ENCODE measurements around the gene SLC7A8. TPM values are rescaled to one million over a fixed set of nuclear protein-coding genes. Genes with fewer than 3 reads are reported as not detected.

SLC7A8 gene
- polyA plus RNA-seq, 1 donor (not counting 4 experiments of a cell fraction or from before 2014, with no cell fraction given), result 29.1 TPM

DNA sequence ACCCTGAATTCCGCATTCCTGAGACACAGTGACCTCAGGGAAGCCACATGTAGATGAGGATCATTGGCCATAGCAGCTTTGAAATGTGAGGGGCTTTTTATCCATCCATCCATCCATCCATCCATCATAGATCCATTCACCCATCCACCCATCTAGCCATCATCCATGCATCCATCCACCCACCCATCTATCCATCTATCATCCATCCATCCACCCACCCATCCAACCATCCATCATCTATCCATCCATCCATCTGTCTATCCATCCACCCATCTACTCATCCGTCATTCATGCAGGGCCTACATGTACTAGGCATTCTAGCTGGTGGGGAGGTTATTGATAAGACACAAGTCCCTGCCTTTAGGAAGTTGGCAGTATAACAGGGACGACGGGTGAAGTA is 36.5 kb downstream of the SLC7A8 start:
- no peaks in the 10 kb centered on the region for H3K9me3 ChIP-seq (ENCODE audit: control insufficient read depth, low read depth, low read length)
- no peak overlapping the region for H3K27ac ChIP-seq (ENCODE audit: control insufficient read depth, insufficient read depth, low read length)
- H3K9ac ChIP-seq (ENCODE audit: control insufficient read depth, extremely low read depth, insufficient read depth, low read length), result no peak overlapping the region
- dilution Hi-C loops (cut with MboI; ENCODE audit: extremely low pct_ligation_motif_present, low sequenced_read_pairs), result no loop called here
- H2AFZ ChIP-seq (ENCODE audit: control insufficient read depth, low read length), result no peak overlapping the region
- no peaks in the 10 kb centered on the region for H4K20me1 ChIP-seq (ENCODE audit: control insufficient read depth, extremely low read depth, insufficient read depth, low read length)
- H3K4me1 ChIP-seq (ENCODE audit: control insufficient read depth, extremely low read depth, insufficient read depth, low read length), result peaks cover 13% of the 10 kb centered on the region
- H3K4me3 ChIP-seq (ENCODE audit: control insufficient read depth in 2 of 3, extremely low read depth in 1 of 3, insufficient read depth in 2 of 3, low read depth in 1 of 3, low read length in 3 of 3), result no peak overlapping the region
- H3K9me1 ChIP-seq (ENCODE audit: control insufficient read depth, extremely low read depth, insufficient read depth, low read length), result no peaks in the 10 kb centered on the region
- H3K27me3 ChIP-seq (ENCODE audit: control insufficient read depth, extremely low read depth, insufficient read depth, low read length), result no peaks in the 10 kb centered on the region
- TF ChIP-seq, protein P1, sequence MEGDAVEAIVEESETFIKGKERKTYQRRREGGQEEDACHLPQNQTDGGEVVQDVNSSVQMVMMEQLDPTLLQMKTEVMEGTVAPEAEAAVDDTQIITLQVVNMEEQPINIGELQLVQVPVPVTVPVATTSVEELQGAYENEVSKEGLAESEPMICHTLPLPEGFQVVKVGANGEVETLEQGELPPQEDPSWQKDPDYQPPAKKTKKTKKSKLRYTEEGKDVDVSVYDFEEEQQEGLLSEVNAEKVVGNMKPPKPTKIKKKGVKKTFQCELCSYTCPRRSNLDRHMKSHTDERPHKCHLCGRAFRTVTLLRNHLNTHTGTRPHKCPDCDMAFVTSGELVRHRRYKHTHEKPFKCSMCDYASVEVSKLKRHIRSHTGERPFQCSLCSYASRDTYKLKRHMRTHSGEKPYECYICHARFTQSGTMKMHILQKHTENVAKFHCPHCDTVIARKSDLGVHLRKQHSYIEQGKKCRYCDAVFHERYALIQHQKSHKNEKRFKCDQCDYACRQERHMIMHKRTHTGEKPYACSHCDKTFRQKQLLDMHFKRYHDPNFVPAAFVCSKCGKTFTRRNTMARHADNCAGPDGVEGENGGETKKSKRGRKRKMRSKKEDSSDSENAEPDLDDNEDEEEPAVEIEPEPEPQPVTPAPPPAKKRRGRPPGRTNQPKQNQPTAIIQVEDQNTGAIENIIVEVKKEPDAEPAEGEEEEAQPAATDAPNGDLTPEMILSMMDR (optimal IDR thresholded peaks at IDR 0.05 in 1 of 3, IDR thresholded peaks at IDR 0.05 in 1 of 3, conservative IDR thresholded peaks at IDR 0.05 in 1 of 3; ENCODE audit: extremely low read depth in 1 of 3, insufficient read depth in 2 of 3, low read length in 3 of 3), result no peak
- no peak for TF ChIP-seq EZH2 (IDR thresholded peaks at IDR 0.05; ENCODE audit: low read length)
- FAIRE-seq (no peak), DNase-seq (ENCODE audit: low read depth, low spot score) (no peak)
- H3K36me3 ChIP-seq (ENCODE audit: control insufficient read depth in 2 of 2, extremely low read depth in 1 of 2, insufficient read depth in 2 of 2, low read length in 2 of 2), result peaks cover 4 to 8% of the 10 kb centered on the region in 2 experiments
- no peaks in the 10 kb centered on the region for H3K79me2 ChIP-seq (ENCODE audit: control insufficient read depth, insufficient read depth, low read length)
- no peak overlapping the region for H3K4me2 ChIP-seq (ENCODE audit: control insufficient read depth, extremely low read depth, insufficient read depth, low read depth, low read length)

DNA sequence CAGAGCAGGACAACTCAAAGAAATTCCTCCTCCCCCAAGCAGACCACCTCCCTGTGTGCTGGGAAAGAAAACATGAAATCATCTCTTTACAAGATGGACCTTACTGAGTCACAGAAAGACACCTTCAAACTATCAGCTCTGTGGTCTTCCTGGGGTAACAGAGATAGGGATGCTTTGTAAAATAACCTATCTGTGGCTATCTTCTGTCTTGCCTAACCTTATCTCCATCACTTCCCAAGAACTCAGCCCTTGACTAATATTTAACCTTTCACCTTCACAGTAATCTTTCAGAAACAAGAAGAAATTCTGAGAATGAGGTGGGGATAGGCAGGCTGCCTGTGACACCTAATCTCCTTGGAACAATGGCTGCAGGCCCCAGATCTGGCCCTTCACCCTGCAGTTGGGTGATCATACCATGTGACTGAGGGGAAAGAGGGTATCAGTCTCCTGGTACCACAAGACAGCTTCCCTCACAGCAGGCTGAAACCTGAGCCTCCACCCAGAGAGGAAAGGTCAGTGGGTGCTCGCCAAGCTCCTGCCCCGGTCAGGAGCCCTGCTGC is 37.0 kb downstream of the SLC7A8 start:
- H3K36me3 ChIP-seq (ENCODE audit: control insufficient read depth in 2 of 2, extremely low read depth in 1 of 2, insufficient read depth in 2 of 2, low read length in 2 of 2), result peaks cover 4 to 8% of the 10 kb centered on the region in 2 experiments
- no peaks in the 10 kb centered on the region for H3K9me3 ChIP-seq (ENCODE audit: control insufficient read depth, low read depth, low read length)
- H3K4me2 ChIP-seq (ENCODE audit: control insufficient read depth, extremely low read depth, insufficient read depth, low read depth, low read length), result no peak overlapping the region
- dilution Hi-C loops (cut with MboI; ENCODE audit: extremely low pct_ligation_motif_present, low sequenced_read_pairs), result no loop called here
- H3K27me3 ChIP-seq (ENCODE audit: control insufficient read depth, extremely low read depth, insufficient read depth, low read length), result no peaks in the 10 kb centered on the region
- H3K4me3 ChIP-seq (ENCODE audit: control insufficient read depth in 2 of 3, extremely low read depth in 1 of 3, insufficient read depth in 2 of 3, low read depth in 1 of 3, low read length in 3 of 3), result no peak overlapping the region
- FAIRE-seq, result no peak
- no peak overlapping the region for H3K27ac ChIP-seq (ENCODE audit: control insufficient read depth, insufficient read depth, low read length)
- TF ChIP-seq EZH2 (IDR thresholded peaks at IDR 0.05; ENCODE audit: low read length), result no peak
- TF ChIP-seq, protein P1 (optimal IDR thresholded peaks at IDR 0.05 in 1 of 3, IDR thresholded peaks at IDR 0.05 in 1 of 3, conservative IDR thresholded peaks at IDR 0.05 in 1 of 3; ENCODE audit: extremely low read depth in 1 of 3, insufficient read depth in 2 of 3, low read length in 3 of 3), result no peak
- no peak overlapping the region for H3K9ac ChIP-seq (ENCODE audit: control insufficient read depth, extremely low read depth, insufficient read depth, low read length)
- DNase-seq (ENCODE audit: low read depth, low spot score), result no peak
- no peaks in the 10 kb centered on the region for H3K79me2 ChIP-seq (ENCODE audit: control insufficient read depth, insufficient read depth, low read length)
- H3K9me1 ChIP-seq (ENCODE audit: control insufficient read depth, extremely low read depth, insufficient read depth, low read length), result no peaks in the 10 kb centered on the region
- H3K4me1 ChIP-seq (ENCODE audit: control insufficient read depth, extremely low read depth, insufficient read depth, low read length), result peaks cover 17% of the 10 kb centered on the region
- H4K20me1 ChIP-seq (ENCODE audit: control insufficient read depth, extremely low read depth, insufficient read depth, low read length), result no peaks in the 10 kb centered on the region
- H2AFZ ChIP-seq (ENCODE audit: control insufficient read depth, low read length), result no peak overlapping the region

All from keratinocyte (primary cell).